GM18858 (cell line): ENCODE data around the gene XPO6.

Experiments
- ATAC-seq: cut with Tn5 transposase; IDR thresholded peaks from one replicate; pipeline ENCODE4 v1.9.1; 2021; ENCODE audit not compliant: unreplicated experiment

The XPO6 gene

GRCh38 chr16:28183930-28184329 is 27.8 kb downstream of the XPO6 start:
- no peak for ATAC-seq

- ATAC-seq = no peak
Measured at GRCh38 chr16:28183484-28183883, 28.3 kb downstream of the XPO6 start.

GRCh38 chr16:28182801-28183200 is 29.0 kb downstream of the XPO6 start:
- ATAC-seq = no peak

- no peak for ATAC-seq
Measured at GRCh38 chr16:28182183-28182582, 29.6 kb downstream of the XPO6 start.

- ATAC-seq = no peak
Measured at GRCh38 chr16:28181515-28181914, 30.2 kb downstream of the XPO6 start.

GRCh38 chr16:28180655-28181460 is 30.9 kb downstream of the XPO6 start:
- ATAC-seq = no peak

GRCh38 chr16:28179354-28179753 is 32.4 kb downstream of the XPO6 start:
- no peak for ATAC-seq

GRCh38 chr16:28175715-28176114 is 36.0 kb downstream of the XPO6 start:
- ATAC-seq = no peak

- ATAC-seq = no peak
Measured at GRCh38 chr16:28172336-28172735, 39.4 kb downstream of the XPO6 start.

- no peak for ATAC-seq
Measured at GRCh38 chr16:28171816-28172215, 39.9 kb downstream of the XPO6 start.

- no peak for ATAC-seq
Measured at GRCh38 chr16:28168991-28169554, 42.7 kb downstream of the XPO6 start.

GRCh38 chr16:28167730-28168129 is 44.0 kb downstream of the XPO6 start:
- no peak for ATAC-seq

GRCh38 chr16:28167221-28167620 is 44.5 kb downstream of the XPO6 start:
- no peak for ATAC-seq

GRCh38 chr16:28166394-28167208 is 45.2 kb downstream of the XPO6 start:
- no peak for ATAC-seq

- no peak for ATAC-seq
Measured at GRCh38 chr16:28165598-28165997, 46.2 kb downstream of the XPO6 start.

- ATAC-seq = no peak
Measured at GRCh38 chr16:28164140-28164539, 47.6 kb downstream of the XPO6 start.

- ATAC-seq = no peak
Measured at GRCh38 chr16:28163699-28164098, 48.1 kb downstream of the XPO6 start.

GRCh38 chr16:28162326-28162877 is 49.4 kb downstream of the XPO6 start:
- no peak for ATAC-seq

GRCh38 chr16:28161626-28162025 is 50.1 kb downstream of the XPO6 start:
- ATAC-seq = no peak

GRCh38 chr16:28158136-28158535 is 53.6 kb downstream of the XPO6 start:
- ATAC-seq = no peak

GRCh38 chr16:28156056-28156680 is 55.6 kb downstream of the XPO6 start:
- no peak for ATAC-seq
